GM12878 (cell line): Measurements from ENCODE around the gene PARVA. TPM values are rescaled to one million over a fixed set of nuclear protein-coding genes. Genes with fewer than 3 reads are reported as not detected.

Source experiments
- ATAC-seq: fragments of 200-7000 bp; cut with Tn5 transposase; 3 replicates; pipeline ENCODE4 v1.9.1; 2020; ENCODE audit warnings: mild to moderate bottlenecking, moderate library complexity
- BruUV-seq: library from RNA; stranded (reverse); fragments of 400-500 nt; replicated peaks from 2 replicates; lab custom pipeline; 2021; lab: Mats Ljungman, UMichigan
- CTCF ChIA-PET: fragments of 300-600 bp; sonication (Branson Sonifier 250); formaldehyde crosslinking; extraction: SDS; loops from one replicate; lab custom pipeline; 2021; ENCODE audit warnings: inconsistent platforms; lab: Yijun Ruan, JAX
- POLR2A ChIA-PET: fragments of 350-600 bp; formaldehyde crosslinking; extraction: SDS; loops from one replicate; lab custom pipeline; 2021; ENCODE audit warnings: inconsistent platforms; lab: Charles Lee
- RAD21 ChIA-PET: fragments of 300-600 bp; sonication (Branson Sonifier 250); formaldehyde crosslinking; loops from one replicate; lab custom pipeline; 2023; ENCODE audit warnings: antibody characterized with exemption; ENCODE audit not compliant: unreplicated experiment; lab: Charles Lee
- SMC1A ChIA-PET: fragments of 300-600 bp; sonication (Branson Sonifier 250); formaldehyde crosslinking; loops from one replicate; lab custom pipeline; 2023; ENCODE audit not compliant: unreplicated experiment, uncharacterized antibody; lab: Charles Lee
- DNase-seq: peaks from one replicate; pipeline ENCODE4 v3.0.0-alpha.2; 2011; ENCODE audit warnings: low read depth, low spot score
- FAIRE-seq: peaks from 3 replicates; lab custom pipeline; 2011; peaks lifted over from hg19 to GRCh38; lab: Jason Lieb, UNC
- H2AFZ ChIP-seq: 2 replicates; pipeline ENCODE4 v1.6.0; 2011; ENCODE audit warnings: low read depth, low read length, control low read depth; ENCODE audit not compliant: control insufficient read depth
- H3K27ac ChIP-seq: 2 replicates; pipeline ENCODE4 v1.5.1; 2011; ENCODE audit warnings: control low read depth; ENCODE audit not compliant: control insufficient read depth, insufficient read depth
- H3K27me3 ChIP-seq, 2 experiments: replicated peaks in 1 of 2; 2 replicates each; pipeline versions ENCODE4 v1.6.0 to v1.6.1; 2011; ENCODE audit warnings: low read length in 1 of 2; ENCODE audit not compliant: control insufficient read depth in 2 of 2, insufficient read depth in 2 of 2
- H3K36me3 ChIP-seq, 2 experiments: 2 replicates each; pipeline ENCODE4 v1.5.1; 2011; ENCODE audit warnings: low read length in 1 of 2; ENCODE audit not compliant: control insufficient read depth in 2 of 2, insufficient read depth in 2 of 2
- H3K4me1 ChIP-seq: 2 replicates; pipeline ENCODE4 v1.6.1; 2011; ENCODE audit warnings: mild to moderate bottlenecking, low read length, moderate library complexity, mixed read lengths; ENCODE audit not compliant: control insufficient read depth, insufficient read depth
- H3K4me2 ChIP-seq: 2 replicates; pipeline ENCODE4 v1.6.0; 2011; ENCODE audit warnings: control low read depth; ENCODE audit not compliant: control insufficient read depth, insufficient read depth
- H3K4me3 ChIP-seq: fragments of 200-600 bp; sonication (generic); 2 replicates; pipeline ENCODE4 v1.5.1; 2016
- H3K79me2 ChIP-seq: 2 replicates; pipeline ENCODE4 v1.6.0; 2011; ENCODE audit warnings: low read length; ENCODE audit not compliant: control insufficient read depth, insufficient read depth
- H3K9ac ChIP-seq: 2 replicates; pipeline ENCODE4 v1.8.0; 2011; ENCODE audit warnings: low read length, control low read depth, mixed read lengths; ENCODE audit not compliant: control insufficient read depth, insufficient read depth
- H3K9me3 ChIP-seq: replicated peaks from 3 replicates; pipeline ENCODE4 v1.5.1; 2011; ENCODE audit warnings: mild to moderate bottlenecking, low read length; ENCODE audit not compliant: control insufficient read depth, insufficient read depth
- H4K20me1 ChIP-seq: 2 replicates; pipeline ENCODE4 v1.6.0; 2011; ENCODE audit not compliant: control insufficient read depth, insufficient read depth
- CUX1 ChIP-seq: IDR thresholded peaks from 2 replicates; pipeline ENCODE4 v1.6.1; 2012; ENCODE audit warnings: improper control_type of control experiment, low read depth, low read length; ENCODE audit not compliant: insufficient replicate concordance
- GABPA ChIP-seq: IDR thresholded peaks from 2 replicates; pipeline ENCODE4 v1.6.1; 2014; ENCODE audit warnings: antibody characterized with exemption, low read depth, mild to moderate bottlenecking, inconsistent platforms
- PAX5 ChIP-seq: IDR thresholded peaks from 2 replicates; pipeline ENCODE4 v1.6.1; 2011; ENCODE audit warnings: low read depth, low read length, borderline replicate concordance
- WGBS: methylation state at CpG from one replicate; pipeline ENCODE4 v1.1.6; 2016; ENCODE audit warnings: low lambda C conversion rate; ENCODE audit not compliant: insufficient replicate concordance, insufficient coverage; ENCODE audit errors: missing lambda C conversion rate; 5-methylcytosine and 5-hydroxymethylcytosine counted together
- in situ Hi-C: fragments of 300-500 bp; cut with MboI; formaldehyde crosslinking; loops from 9 replicates; pipeline ENCODE4 v1.14.3; 2018; ENCODE audit warnings: mixed read lengths
- intact Hi-C: fragments of 100-400 bp; cut with micrococcal nuclease; formaldehyde crosslinking; loops from one replicate; pipeline ENCODE4 v1.14.2; 2022; ENCODE audit not compliant: unreplicated experiment
- polyA plus RNA-seq, 11 experiments: library from polyadenylated mRNA; depleted of rRNA in 4 of 11; unstranded in 6 of 11; stranded (reverse) in 5 of 11; fragments of >200 nt; fragmentation: Nextera tagmentation in 4 of 11; fragmentation: Illumina TruSeq in 1 of 11; extraction: Ambion mirVana in 4 of 11; extraction: Trizol in 1 of 11; gene quantifications; 1 replicate in 1 of 11; 2 replicates in 10 of 11; pipeline versions ENCODE4 v1.2.1 to v1.2.3, GENCODE V29; 2011 to 2016; ENCODE audit warnings: inconsistent platforms in 2 of 11, missing spikeins in 2 of 11, low read depth in 1 of 11
- total RNA-seq, 4 experiments: library from RNA; depleted of rRNA in 3 of 4; stranded (reverse); fragments of >200 nt in 3 of 4; fragmentation: Illumina TruSeq in 1 of 4; extraction: Trizol in 1 of 4; gene quantifications; 2 replicates each; pipeline versions ENCODE4 v1.2.1 to v1.2.3, GENCODE V29; 2013 to 2021

The PARVA gene
- total and polyA plus RNA-seq, 10 of the 15 experiments (the other 5 are each of a cell fraction or from before 2014, with no cell fraction given), result 0.01 to 0.44 (median 0.03) TPM; not detected in 7

GRCh38 chr11:12456651-12457579, 79.5 kb downstream of the PARVA start:
- Histone ChIP-seq H3K27ac (no peak overlapping the region), H3K36me3 (no peaks in the 10 kb centered on the region), H3K4me1 (no peaks in the 10 kb centered on the region), H3K79me2 (no peaks in the 10 kb centered on the region), H3K9me3 (no peaks in the 10 kb centered on the region), H3K4me2 (no peak overlapping the region), H3K4me3 (no peak overlapping the region), H4K20me1 (no peaks in the 10 kb centered on the region), H3K9ac (no peak overlapping the region), H3K27me3 (no peaks in the 10 kb centered on the region; a peak in 1 of 4 replicates), H2AFZ (no peak overlapping the region)
- no TSS peak for BruUV-seq
- SMC1A ChIA-PET, result no interaction called here
- 5% methylated on average over 5 of the region's 5 CpGs for WGBS
- no peak for DNase-seq
- FAIRE-seq, result no peak
- RAD21 ChIA-PET, result no interaction called here
- intact Hi-C loops (no loop called here), in situ Hi-C loops (no loop called here)
- no peak for ATAC-seq
- CTCF ChIA-PET, result interaction anchor here (0.6 kb wide), 1 partner anchor 66 kb away, joined by 4 read pairs; no protein-coding TSS in a partner anchor
- TF ChIP-seq PAX5 (no peak), CUX1 (no peak), GABPA (no peak)
- POLR2A ChIA-PET, result no interaction called here
